Activated T-helper 1 cell treated with Interleukin-2 at 50 U/mL for 16 hours (primary cell): ENCODE data around the gene GLRX5.
"Not testable (repeated sequence)": the region's sequence is repeated elsewhere in the genome, so short reads cannot be mapped to it uniquely, and the experiment has no call there.

ENCODE experiments used
- DNase-seq: peaks from one replicate; pipeline ENCODE4 v3.0.0-alpha.2; 2020; ENCODE audit warnings: low read depth

Gene GLRX5

GRCh38 chr14:95559203-95559602, 24.4 kb downstream of the GLRX5 start:
- no peak for DNase-seq

- DNase-seq = peak; percentile 66
Measured at GRCh38 chr14:95561001-95561412, 26.2 kb downstream of the GLRX5 start.

- DNase-seq = no peak
Measured at GRCh38 chr14:95562892-95563685, 28.2 kb downstream of the GLRX5 start.

GRCh38 chr14:95564060-95564459, 29.2 kb downstream of the GLRX5 start:
- DNase-seq = no peak

GRCh38 chr14:95569440-95569839, 34.6 kb downstream of the GLRX5 start:
- DNase-seq = no peak

GRCh38 chr14:95573313-95573712, 38.5 kb downstream of the GLRX5 start:
- DNase-seq = no peak

GRCh38 chr14:95575840-95576473, 41.1 kb downstream of the GLRX5 start:
- no peak for DNase-seq

- no peak for DNase-seq
Measured at GRCh38 chr14:95577067-95577800, 42.4 kb downstream of the GLRX5 start.

GRCh38 chr14:95577870-95578269, 43.0 kb downstream of the GLRX5 start:
- no peak for DNase-seq

- not testable (repeated sequence) for DNase-seq
Measured at GRCh38 chr14:95583836-95584617, 49.2 kb downstream of the GLRX5 start.

GRCh38 chr14:95585953-95586620, 51.2 kb downstream of the GLRX5 start:
- DNase-seq = no peak

GRCh38 chr14:95591182-95591581, 56.3 kb downstream of the GLRX5 start:
- DNase-seq = not testable (repeated sequence)
